Gastroesophageal sphincter (tissue), 3 donors: Measurements from ENCODE around the gene BLTP1.

ENCODE experiments used
- POLR2AphosphoS5 ChIP-seq: sonication (generic); formaldehyde crosslinking; IDR thresholded peaks from one replicate; pipeline ENCODE4 v1.6.1; 2017; ENCODE audit warnings: antibody characterized with exemption
- TF ChIP-seq, protein P1 (sequence below), 4 experiments: fragments of 200-600 bp in 2 of 4; fragments of 450-650 bp in 2 of 4; sonication (generic) in 1 of 4; IDR thresholded peaks; one replicate each; pipeline ENCODE4 v1.5.1; 2017 to 2019; ENCODE audit warnings: antibody characterized with exemption in 4 of 4, mild to moderate bottlenecking in 2 of 4, moderate library complexity in 2 of 4

DNA sequence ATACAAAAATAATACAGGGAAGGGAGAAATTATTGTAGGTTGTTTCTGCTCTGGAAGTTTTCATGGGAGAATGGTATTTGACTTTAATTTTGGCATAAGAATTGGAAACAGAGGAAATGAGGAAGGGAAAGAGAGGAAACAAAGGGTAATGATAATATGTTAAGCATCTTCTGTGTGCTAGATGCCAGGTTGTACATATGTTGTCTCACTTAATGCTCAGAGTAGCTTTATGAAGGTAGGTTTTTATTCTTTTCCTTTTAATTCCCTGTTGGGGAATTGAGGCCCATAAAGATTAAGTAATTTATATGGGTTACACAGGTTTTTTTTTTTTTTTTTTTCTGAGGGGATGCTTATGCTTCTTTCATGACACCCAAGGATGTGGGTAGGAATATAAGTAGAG lies 19.2 kb downstream of the BLTP1 start:
- no peak for TF ChIP-seq POLR2AphosphoS5
- TF ChIP-seq, protein P1, sequence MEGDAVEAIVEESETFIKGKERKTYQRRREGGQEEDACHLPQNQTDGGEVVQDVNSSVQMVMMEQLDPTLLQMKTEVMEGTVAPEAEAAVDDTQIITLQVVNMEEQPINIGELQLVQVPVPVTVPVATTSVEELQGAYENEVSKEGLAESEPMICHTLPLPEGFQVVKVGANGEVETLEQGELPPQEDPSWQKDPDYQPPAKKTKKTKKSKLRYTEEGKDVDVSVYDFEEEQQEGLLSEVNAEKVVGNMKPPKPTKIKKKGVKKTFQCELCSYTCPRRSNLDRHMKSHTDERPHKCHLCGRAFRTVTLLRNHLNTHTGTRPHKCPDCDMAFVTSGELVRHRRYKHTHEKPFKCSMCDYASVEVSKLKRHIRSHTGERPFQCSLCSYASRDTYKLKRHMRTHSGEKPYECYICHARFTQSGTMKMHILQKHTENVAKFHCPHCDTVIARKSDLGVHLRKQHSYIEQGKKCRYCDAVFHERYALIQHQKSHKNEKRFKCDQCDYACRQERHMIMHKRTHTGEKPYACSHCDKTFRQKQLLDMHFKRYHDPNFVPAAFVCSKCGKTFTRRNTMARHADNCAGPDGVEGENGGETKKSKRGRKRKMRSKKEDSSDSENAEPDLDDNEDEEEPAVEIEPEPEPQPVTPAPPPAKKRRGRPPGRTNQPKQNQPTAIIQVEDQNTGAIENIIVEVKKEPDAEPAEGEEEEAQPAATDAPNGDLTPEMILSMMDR (IDR thresholded peaks at IDR 0.05): no peak
